ENCODE data around the gene TEK.

TEK gene

GRCh38 chr9:27125030-27125429 lies 16.0 kb downstream of the TEK start:
- DNase-seq: no peak

- DNase-seq: no peak
Measured at GRCh38 chr9:27125936-27126335, 16.9 kb downstream of the TEK start.

GRCh38 chr9:27126670-27127069 lies 17.6 kb downstream of the TEK start:
- DNase-seq: no peak

GRCh38 chr9:27129221-27129620 lies 20.2 kb downstream of the TEK start:
- no peak for DNase-seq

- DNase-seq: no peak
Measured at GRCh38 chr9:27131731-27132130, 22.7 kb downstream of the TEK start.

GRCh38 chr9:27133817-27134216 lies 24.8 kb downstream of the TEK start:
- DNase-seq: no peak

GRCh38 chr9:27142299-27142930 lies 33.4 kb downstream of the TEK start:
- no peak for DNase-seq

- DNase-seq: no peak
Measured at GRCh38 chr9:27145143-27145542, 36.1 kb downstream of the TEK start.

- DNase-seq: no peak
Measured at GRCh38 chr9:27149651-27150050, 40.6 kb downstream of the TEK start.

- DNase-seq: no peak
Measured at GRCh38 chr9:27150746-27151406, 41.9 kb downstream of the TEK start.

- no peak for DNase-seq
Measured at GRCh38 chr9:27151693-27152404, 42.8 kb downstream of the TEK start.

- no peak for DNase-seq
Measured at GRCh38 chr9:27152405-27152718, 43.3 kb downstream of the TEK start.

- DNase-seq: no peak
Measured at GRCh38 chr9:27154908-27155307, 45.9 kb downstream of the TEK start.

- DNase-seq: no peak
Measured at GRCh38 chr9:27157097-27157496, 48.1 kb downstream of the TEK start.

GRCh38 chr9:27157736-27158135 lies 48.7 kb downstream of the TEK start:
- DNase-seq: no peak

GRCh38 chr9:27160636-27161035 lies 51.6 kb downstream of the TEK start:
- no peak for DNase-seq

- DNase-seq: no peak
Measured at GRCh38 chr9:27162045-27162444, 53.0 kb downstream of the TEK start.

GRCh38 chr9:27165068-27165467 lies 56.0 kb downstream of the TEK start:
- DNase-seq: no peak

- DNase-seq: no peak
Measured at GRCh38 chr9:27165670-27166069, 56.6 kb downstream of the TEK start.

GRCh38 chr9:27168496-27168895 lies 59.5 kb downstream of the TEK start:
- DNase-seq: no peak

- no peak for DNase-seq
Measured at GRCh38 chr9:27168951-27169350, 59.9 kb downstream of the TEK start.

- DNase-seq: no peak
Measured at GRCh38 chr9:27176971-27177370, 67.9 kb downstream of the TEK start.

GRCh38 chr9:27179245-27179865 lies 70.3 kb downstream of the TEK start:
- no peak for DNase-seq

- DNase-seq: no peak
Measured at GRCh38 chr9:27181381-27181780, 72.4 kb downstream of the TEK start.

Measured in activated CD4-positive, alpha-beta T cell treated with anti-CD3 and anti-CD28 coated beads, Interleukin-2, amount 50 U/mL, for 1 hour (primary cell).